Measurements from ENCODE around the gene KRT32.

- TF ChIP-seq CTCF (IDR thresholded peaks at IDR 0.05) (no peak), POLR2A (IDR thresholded peaks at IDR 0.05) (no peak), EP300 (IDR thresholded peaks at IDR 0.05) (no peak), POLR2AphosphoS5 (IDR thresholded peaks at IDR 0.05) (no peak)
Observed at GRCh38 chr17:41478237-41478636, 11.1 kb upstream of the KRT32 start.

All from sigmoid colon (tissue), 4 donors.